ENCODE measurements around the gene CBR3.

Gene CBR3

GRCh38 chr21:36148886-36149285, 14.0 kb downstream of the CBR3 start:
- H3K27ac ChIP-seq = no peak overlapping the region
- no peak for TF ChIP-seq ZFX (IDR thresholded peaks at IDR 0.05)
- TF ChIP-seq CTCF (conservative IDR thresholded peaks at IDR 0.05) = no peak

- TF ChIP-seq CTCF (conservative IDR thresholded peaks at IDR 0.05) = no peak
- no peak for TF ChIP-seq ZFX (IDR thresholded peaks at IDR 0.05)
- no peak overlapping the region for H3K27ac ChIP-seq
These were observed 15.2 kb downstream of the CBR3 start for GRCh38 chr21:36149788-36150711.

GRCh38 chr21:36155603-36156338, 20.9 kb downstream of the CBR3 start:
- H3K27ac ChIP-seq = peak overlapping the region; percentile 93
- TF ChIP-seq CTCF (conservative IDR thresholded peaks at IDR 0.05) (no peak), ZFX (IDR thresholded peaks at IDR 0.05) (peak; percentile 44; the same call in 1 of the 2 replicates)

- peak overlapping the region; percentile 93 for H3K27ac ChIP-seq
- TF ChIP-seq CTCF (conservative IDR thresholded peaks at IDR 0.05) = no peak
- no peak for TF ChIP-seq ZFX (IDR thresholded peaks at IDR 0.05)
These were observed 21.5 kb downstream of the CBR3 start for GRCh38 chr21:36156339-36156814.

- H3K27ac ChIP-seq = peak within 1 kb of the TSS; percentile 93
- no peak for TF ChIP-seq CTCF (conservative IDR thresholded peaks at IDR 0.05)
- peak; percentile 58 for TF ChIP-seq ZFX (IDR thresholded peaks at IDR 0.05)
These were observed 22.2 kb downstream of the CBR3 start, which contains the start of gene DOP1B for GRCh38 chr21:36156815-36157670. Gene DOP1B, plus strand, starts transcription at chr21:36156824. Its CDS starts 7,910 bp downstream, at chr21:36164734.

- no peak overlapping the region for H3K27ac ChIP-seq
- no peak for TF ChIP-seq CTCF (conservative IDR thresholded peaks at IDR 0.05)
- TF ChIP-seq ZFX (IDR thresholded peaks at IDR 0.05) = no peak
These were observed 24.6 kb downstream of the CBR3 start for GRCh38 chr21:36159356-36159921.
